Activated CD4-positive, alpha-beta T cell treated with anti-CD3 and anti-CD28 coated beads, Interleukin-2, amount 50 U/mL, for 48 hours (primary cell): ENCODE measurements around the gene FOXO6.
A peak's percentile ranks its signal among the peaks of the same experiment; 100 is the strongest.

Experiments used
- DNase-seq, 2 experiments: peaks; one replicate each; pipeline ENCODE4 v3.0.0-alpha.2; 2020

Gene FOXO6

GRCh38 chr1:41360786-41361494, at the start of gene FOXO6:
Gene FOXO6 (plus strand): TSS chr1:41361434.
- DNase-seq: peak; percentile 92 to 95

DNA sequence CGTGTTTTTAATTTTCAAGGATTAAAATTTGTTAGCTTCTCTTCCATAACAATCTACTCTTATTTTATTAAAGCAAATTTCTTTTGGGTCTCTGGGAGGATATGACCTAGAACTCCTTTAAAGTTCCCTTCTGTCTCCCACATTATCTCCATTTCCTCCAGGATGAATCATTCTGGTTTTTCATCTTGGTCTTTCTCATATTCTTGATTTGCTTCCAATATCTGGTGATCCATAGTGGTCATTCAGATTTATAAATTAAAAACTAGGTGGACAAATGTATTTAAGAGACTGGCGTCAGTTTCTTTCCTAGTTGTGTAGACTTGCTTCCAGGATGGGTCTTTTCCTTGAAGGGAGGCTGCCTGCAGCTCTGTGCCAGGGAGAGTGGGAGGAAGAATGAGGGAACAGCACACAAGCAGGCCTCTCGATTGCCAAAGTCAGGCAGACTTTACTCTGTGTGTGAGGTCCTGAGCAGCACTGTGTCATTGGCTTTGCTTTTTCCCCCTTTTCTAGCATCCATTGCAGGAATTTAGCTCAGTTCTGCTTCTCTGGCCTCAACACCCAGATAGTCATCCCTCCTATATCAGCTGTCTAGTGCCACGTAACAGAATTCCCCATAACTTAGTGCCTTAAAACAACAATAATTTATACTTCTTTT, 48.1 kb upstream of the FOXO6 start:
- no peak for DNase-seq

DNA sequence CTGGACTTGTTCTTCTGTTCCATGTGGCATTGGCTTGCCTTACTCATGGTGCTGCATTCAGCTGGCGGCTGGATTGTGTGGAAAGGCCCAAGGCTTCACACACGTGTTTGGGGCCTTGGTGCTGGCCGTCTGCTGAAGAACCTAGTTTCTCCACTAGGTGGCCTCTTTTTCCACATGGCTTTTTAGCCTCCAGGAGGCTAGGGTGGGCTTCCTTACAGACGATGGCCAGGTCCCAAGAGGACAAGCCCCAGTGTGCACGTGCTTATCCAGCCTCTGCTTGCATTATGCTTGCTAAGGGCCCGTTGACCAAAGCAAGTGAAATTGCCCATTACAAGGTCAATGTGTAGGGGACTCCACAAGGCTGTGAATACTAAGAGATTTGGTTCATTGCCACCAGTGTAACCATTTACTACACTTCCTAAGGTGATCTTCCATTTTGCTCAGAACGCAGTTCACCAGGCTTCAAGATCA, 47.5 kb upstream of the FOXO6 start:
- peak; percentile 6 to 7 for DNase-seq

DNA sequence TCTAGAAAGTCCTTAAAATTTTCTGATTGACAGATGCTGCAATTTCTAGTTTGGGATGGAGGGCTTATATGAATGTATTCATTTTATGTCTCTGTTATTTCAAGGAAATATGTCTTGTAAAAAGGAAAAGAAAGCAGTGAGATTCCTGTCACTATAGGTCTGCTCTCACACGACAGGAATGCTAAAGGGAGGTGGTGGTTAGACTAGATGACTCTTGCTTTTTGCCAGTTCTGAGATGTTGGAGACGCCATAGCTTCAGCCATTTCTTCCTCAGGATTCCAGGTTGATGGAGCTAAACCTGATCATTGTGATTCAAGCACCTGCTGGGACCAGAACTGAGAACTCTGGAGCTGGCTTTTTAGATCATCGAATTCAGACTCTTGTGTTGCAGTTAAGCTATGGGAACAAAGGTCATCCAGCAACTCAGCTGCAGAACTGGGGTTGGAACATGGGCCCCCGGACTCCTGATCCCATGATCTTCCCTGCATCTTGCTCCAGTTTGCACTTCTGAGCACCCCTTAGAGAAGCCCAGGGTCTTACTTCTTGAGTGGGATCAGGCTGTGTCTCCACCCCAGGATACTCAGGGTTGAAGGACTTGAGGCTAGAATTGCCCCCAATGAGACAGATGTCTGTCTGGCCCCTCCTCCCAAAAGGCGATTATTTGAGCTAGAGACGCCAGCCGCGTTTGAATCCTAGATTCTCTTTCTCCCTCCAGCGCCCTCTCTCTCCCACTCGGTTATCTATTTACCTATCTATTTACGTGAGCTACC, 46.7 kb upstream of the FOXO6 start:
- DNase-seq: no peak

DNA sequence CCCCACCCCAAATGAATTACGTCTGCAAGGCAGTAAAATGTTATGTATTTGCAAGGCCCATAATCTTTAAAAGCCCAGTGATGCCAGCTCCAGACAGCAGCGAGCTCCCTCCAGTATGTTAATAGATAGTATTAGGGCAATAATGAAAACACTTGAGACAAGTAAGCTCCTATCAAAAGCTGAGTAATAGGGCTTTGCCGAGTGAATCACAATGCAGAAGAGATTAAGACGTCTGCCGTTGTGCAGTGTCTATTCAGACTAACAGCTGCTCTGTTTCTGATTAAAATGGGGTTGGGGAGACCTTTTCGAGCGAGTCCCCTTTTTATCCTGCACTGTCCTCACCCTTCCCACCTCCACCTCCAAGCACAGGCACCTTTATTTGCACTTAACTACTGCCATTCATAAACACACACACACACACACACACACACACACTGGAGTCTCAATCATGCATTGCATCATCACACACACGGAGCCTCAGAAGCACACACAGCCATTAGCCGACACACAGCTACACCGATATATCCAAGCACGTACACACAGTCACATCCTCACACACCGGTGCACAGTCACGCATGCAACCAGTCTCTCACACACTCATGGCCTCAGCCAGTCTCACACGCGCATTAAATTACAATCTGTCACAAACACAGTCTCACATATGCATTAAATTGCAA, 46.0 kb upstream of the FOXO6 start:
- no peak for DNase-seq

DNA sequence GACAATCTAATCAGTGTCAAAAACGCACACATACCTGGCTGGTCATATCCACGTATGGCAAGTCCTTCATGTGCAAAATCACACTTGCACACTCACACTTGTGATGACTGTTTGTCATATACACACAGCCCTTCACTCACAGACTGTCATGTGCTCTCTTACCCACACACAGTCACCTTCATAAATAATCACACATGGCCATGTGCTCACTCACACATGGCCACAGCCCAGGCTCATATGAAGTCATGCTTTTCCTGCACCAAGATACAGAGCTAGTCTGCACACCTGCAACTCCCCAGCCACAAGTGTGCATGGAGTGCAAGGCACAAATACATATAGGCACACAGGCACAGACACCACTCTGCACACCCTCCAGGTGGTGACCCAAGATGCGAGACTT, 45.4 kb upstream of the FOXO6 start:
- no peak for DNase-seq

- no peak for DNase-seq
Measured at GRCh38 chr1:41317361-41317760, 43.9 kb upstream of the FOXO6 start.

DNA sequence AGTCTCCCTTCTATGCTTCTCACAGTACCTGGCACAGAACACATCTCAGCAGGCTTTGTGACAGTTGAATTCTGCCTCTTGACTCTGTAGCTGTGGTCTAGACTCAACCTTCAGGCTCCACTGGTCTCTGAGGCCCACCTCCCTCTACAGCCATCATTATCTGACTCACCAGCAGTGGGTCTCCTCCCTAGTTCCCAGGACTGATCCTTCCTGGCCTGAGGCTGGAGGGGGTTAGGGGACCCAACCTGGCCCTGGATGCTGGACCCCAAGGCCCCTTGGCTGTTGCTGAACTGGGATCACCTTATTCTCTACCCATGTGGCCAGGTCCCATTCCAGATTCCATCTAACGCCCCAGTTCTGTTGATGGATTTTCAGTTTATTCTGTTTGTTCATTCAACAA, 43.1 kb upstream of the FOXO6 start:
- no peak for DNase-seq

DNA sequence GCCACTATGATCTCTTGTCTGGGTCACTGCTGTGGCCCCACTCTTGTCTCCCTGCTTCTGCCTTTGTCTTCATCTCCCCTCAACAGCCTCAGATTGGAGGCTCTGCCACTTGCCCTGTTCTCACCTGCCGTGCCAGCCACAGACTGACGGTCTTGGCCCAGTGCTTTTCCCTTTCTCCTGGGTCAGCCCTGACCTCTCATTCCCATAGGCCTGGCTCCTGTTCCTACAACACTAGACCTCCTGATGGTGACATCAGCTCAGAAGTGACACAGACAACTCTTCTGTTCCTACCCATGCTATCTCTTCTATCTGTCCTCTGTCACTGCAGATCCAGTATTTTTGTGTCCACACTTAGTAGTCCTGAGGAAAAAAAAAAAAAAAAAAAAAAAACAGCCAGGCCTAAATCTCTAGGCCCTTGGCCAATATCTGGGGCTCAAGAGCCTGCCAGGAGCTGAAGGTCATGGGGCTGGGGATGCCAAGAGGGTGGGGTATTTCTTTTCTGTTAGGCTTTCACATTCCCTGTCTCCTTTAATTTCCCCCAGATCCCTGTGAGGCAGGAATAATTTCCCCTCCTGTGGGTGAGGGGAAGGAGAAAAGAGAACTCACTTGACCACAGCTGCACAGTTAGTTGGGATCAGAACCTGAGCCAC, 42.0 kb upstream of the FOXO6 start:
- DNase-seq: no peak

DNA sequence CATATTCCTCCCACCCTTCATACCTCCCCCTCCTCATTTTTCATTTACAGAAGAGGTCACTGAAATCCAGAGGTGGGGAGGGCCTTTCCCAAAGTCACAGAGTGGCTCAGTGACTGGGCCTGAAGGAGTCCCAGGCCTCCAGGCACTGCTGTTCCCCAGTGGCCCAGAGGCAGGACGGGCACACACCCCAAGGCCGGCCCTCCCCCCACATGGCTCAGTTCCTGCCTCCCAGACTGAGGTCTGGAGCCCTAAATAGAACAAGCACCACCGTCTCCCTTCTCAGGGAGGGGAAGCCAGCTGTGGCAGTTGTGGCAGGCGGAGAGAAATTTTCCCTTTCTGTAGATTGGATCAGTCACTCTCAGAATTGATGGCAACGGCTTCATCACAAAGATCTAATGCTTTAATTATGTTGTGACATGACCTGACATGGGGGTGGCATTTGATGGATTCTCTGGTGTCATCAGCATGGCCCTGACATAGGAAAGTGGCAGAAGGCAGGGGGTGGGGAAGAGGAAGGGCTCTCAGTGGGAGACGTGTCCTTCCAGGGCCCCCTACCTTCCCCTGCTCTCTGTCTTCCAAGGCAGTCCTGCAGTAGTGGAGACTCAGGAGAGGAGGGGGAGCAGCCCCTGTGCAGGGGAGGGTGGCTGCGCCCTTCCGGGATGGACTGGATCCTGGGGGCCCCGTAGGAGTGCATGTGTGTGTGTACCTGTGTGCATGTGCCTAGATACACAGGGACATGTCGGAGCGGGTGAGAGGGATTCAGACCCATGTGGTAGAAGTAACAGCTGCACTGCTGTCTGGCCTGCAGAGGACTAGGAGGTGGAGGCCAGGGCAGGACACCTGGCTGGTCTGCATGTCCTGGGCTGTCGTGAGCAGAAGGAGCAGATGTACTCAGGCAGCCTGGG, 41.2 kb upstream of the FOXO6 start:
- DNase-seq: no peak

DNA sequence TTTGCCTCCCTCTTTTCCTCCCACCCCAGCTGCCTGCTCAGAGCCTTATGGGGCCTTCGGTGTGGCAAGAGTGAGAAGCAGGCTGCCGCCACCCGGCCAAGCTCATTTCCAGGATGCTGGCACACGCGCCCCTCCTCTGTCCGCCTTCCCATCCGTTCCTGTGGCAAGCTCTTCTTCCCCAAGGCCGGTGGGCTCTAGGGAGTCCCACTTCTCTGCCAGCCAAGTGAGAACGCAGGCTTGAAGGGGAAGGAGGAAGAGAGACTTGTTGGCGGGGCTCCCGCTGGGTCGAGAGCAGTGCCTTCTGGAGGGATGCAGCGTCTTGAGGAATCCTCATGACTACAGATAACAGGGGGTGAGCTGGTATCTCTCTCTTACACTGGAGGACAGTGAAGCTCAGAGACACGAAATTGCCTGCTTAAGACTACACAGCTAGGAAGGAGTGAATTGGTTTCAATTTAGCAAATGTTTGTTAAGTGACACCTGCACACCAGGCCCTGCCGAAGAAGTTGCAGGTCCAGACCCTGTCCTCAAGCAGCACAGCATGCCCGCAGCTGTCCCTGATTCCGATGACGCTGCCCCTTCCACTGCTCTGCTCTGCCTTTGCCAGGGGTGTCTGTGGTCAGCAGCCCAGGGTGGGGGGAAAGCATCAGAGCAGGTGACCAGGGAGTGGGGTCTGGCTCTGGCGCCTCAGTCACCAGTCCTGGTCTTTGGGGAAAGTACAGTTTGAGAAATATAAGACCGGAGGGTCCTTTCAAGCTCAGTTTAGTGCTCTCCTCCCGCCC, 40.1 kb upstream of the FOXO6 start:
- DNase-seq: no peak

- no peak for DNase-seq
Measured at GRCh38 chr1:41322101-41322661, 39.1 kb upstream of the FOXO6 start.

DNA sequence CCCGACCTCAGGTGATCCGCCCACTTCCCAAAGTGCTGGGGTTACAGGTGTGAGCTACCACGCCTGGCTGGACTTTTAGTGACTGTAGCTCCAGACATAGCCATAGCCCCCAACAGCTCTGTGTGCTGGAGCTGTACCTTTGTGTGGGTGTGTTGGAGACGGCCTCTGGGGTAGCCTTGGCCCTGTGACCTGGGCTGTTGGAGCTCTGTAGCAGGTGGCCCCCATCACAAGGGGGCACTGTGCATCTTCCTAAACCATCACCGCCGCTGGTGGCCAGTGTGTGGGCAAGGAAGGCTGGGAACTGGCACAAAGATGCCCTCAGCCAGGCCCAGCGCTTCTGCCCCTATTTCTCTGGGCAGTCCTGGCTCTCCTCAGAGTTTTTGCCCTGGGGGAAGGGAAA, 38.4 kb upstream of the FOXO6 start:
- peak; percentile 26 to 35 for DNase-seq

GRCh38 chr1:41323243-41323642, 38.0 kb upstream of the FOXO6 start:
- DNase-seq: no peak

GRCh38 chr1:41325801-41326200, 35.4 kb upstream of the FOXO6 start:
- DNase-seq: no peak

DNA sequence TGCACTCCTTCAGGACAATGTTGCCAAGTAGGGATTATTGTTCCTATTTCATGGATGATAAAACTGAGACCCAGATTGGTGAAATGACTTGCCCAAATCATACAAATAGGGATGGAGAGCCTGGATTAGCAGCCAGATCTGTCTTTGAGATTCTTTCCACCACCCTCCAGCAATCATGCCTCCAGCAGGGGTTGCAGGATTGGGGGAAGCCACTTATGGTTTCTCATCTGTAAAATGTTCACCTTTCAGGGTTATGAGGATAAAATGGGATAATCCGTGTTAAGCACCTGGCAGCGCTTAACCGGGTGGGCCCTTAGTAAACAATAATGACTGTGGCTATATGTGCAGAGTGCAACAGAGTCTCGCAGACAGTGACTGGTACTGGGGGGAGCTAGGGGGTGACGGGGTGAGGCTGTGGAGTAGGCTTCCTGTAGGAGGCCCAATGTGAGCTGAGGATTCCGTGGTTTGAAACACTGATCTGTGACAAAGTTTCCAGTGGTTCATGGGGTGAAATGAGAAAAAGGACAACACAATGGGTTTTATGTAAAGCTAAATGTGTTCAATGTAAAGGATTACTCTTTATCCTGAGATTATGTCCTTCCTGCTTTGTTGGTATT, 33.7 kb upstream of the FOXO6 start:
- no peak for DNase-seq

- no peak for DNase-seq
Measured at GRCh38 chr1:41328001-41328615, 33.1 kb upstream of the FOXO6 start.

GRCh38 chr1:41328780-41329640, 32.2 kb upstream of the FOXO6 start:
- no peak for DNase-seq
